NB4 (cell line): ENCODE data around the gene KIF17.

Experiments used
- CTCF ChIP-seq: IDR thresholded peaks from one replicate; pipeline ENCODE4 v1.5.1; 2012; ENCODE audit warnings: low read depth, low read length
- POLR2A ChIP-seq: IDR thresholded peaks from 2 replicates; pipeline ENCODE4 v1.6.1; 2011; ENCODE audit warnings: mild to moderate bottlenecking; ENCODE audit not compliant: insufficient read length; ENCODE audit errors: extremely low read depth

DNA sequence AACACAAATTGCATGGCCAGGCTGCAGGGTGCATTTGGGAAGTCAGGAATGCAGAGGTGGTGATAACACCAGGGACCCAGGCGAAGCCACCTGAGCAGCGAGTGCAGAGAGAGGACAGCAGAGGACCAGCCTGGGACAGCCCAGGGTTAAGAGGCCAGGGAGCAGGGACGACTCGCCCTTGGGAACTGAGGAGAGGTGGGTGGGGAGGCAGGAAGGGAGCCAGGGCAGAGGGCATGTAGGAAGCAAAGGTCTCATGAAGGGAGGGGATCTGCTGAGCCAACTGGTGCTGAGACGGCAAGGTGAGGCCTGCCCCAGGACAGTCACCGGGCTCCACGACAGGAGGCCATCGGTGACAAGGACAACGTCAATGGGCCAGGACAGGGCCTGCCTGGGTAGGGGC, 16.4 kb downstream of the KIF17 start:
- TF ChIP-seq POLR2A (no peak), CTCF (no peak)
